DND-41 (cell line): Measurements from ENCODE around the gene ZKSCAN2.

Experiments
- ATAC-seq: fragments of 200-7000 bp; cut with Tn5 transposase; 3 replicates; pipeline ENCODE4 v1.9.1; 2021; ENCODE audit warnings: low read depth; ENCODE audit not compliant: insufficient read depth
- DNase-seq: peaks from one replicate; pipeline ENCODE4 v3.0.0-alpha.2; 2020
- H2AFZ ChIP-seq: 2 replicates; pipeline ENCODE4 v1.6.0; 2012; ENCODE audit warnings: low read depth, low read length
- H3K27ac ChIP-seq: 2 replicates; pipeline ENCODE4 v1.5.1; 2012; ENCODE audit warnings: low read length, inconsistent platforms
- H3K27me3 ChIP-seq: fragments of 200-600 bp; sonication (generic); 2 replicates; pipeline ENCODE4 v1.6.0; 2012; ENCODE audit warnings: low read length, mild to moderate bottlenecking, inconsistent platforms; ENCODE audit not compliant: insufficient read depth, poor library complexity
- H3K36me3 ChIP-seq: 2 replicates; pipeline ENCODE4 v1.5.1; 2012; ENCODE audit warnings: low read length, inconsistent platforms; ENCODE audit not compliant: insufficient read depth
- H3K4me1 ChIP-seq: 2 replicates; pipeline ENCODE4 v1.5.1; 2012; ENCODE audit warnings: mild to moderate bottlenecking, low read length; ENCODE audit not compliant: insufficient read depth
- H3K4me2 ChIP-seq: 2 replicates; pipeline ENCODE4 v1.6.0; 2012; ENCODE audit warnings: mild to moderate bottlenecking, moderate library complexity, low read length, inconsistent platforms; ENCODE audit not compliant: insufficient read depth
- H3K4me3 ChIP-seq, 2 experiments: fragments of 200-600 bp in 1 of 2; shearing (Covaris generic) in 1 of 2; 2 replicates each; pipeline ENCODE4 v1.5.1; 2012 to 2016; ENCODE audit warnings: inconsistent platforms in 2 of 2, low read length in 2 of 2, mild to moderate bottlenecking in 2 of 2, low read depth in 1 of 2, moderate library complexity in 1 of 2
- H3K79me2 ChIP-seq: 2 replicates; pipeline ENCODE4 v1.6.0; 2012; ENCODE audit warnings: low read length, inconsistent platforms; ENCODE audit not compliant: insufficient read depth
- H3K9ac ChIP-seq: 2 replicates; pipeline ENCODE4 v1.6.0; 2012; ENCODE audit warnings: low read depth, mild to moderate bottlenecking, inconsistent platforms, low read length, moderate library complexity
- H3K9me3 ChIP-seq: 2 replicates; pipeline ENCODE4 v1.5.1; 2012; ENCODE audit warnings: low read length, moderate library complexity, mild to moderate bottlenecking, inconsistent platforms; ENCODE audit not compliant: insufficient read depth, severe bottlenecking
- H4K20me1 ChIP-seq: 2 replicates; pipeline ENCODE4 v1.6.0; 2012; ENCODE audit warnings: low read length; ENCODE audit not compliant: insufficient read depth
- CTCF ChIP-seq: IDR thresholded peaks from 2 replicates; pipeline ENCODE4 v1.5.1; 2012; ENCODE audit warnings: borderline replicate concordance, low read length, moderate library complexity, mild to moderate bottlenecking; ENCODE audit not compliant: poor library complexity, severe bottlenecking; ENCODE audit errors: extremely low read depth
- EZH2 ChIP-seq: IDR thresholded peaks from 3 replicates; pipeline ENCODE4 v1.6.1; 2012; ENCODE audit warnings: borderline replicate concordance, low read depth, mild to moderate bottlenecking, moderate library complexity, low read length, inconsistent platforms; ENCODE audit not compliant: severe bottlenecking

Gene ZKSCAN2

GRCh38 chr16:25223964-25224363 is 33.7 kb downstream of the ZKSCAN2 start:
- Histone ChIP-seq H4K20me1 (no peaks in the 10 kb centered on the region), H3K36me3 (no peaks in the 10 kb centered on the region), H3K27ac (no peak overlapping the region), H3K27me3 (no peaks in the 10 kb centered on the region), H3K9ac (no peak overlapping the region), H3K4me1 (peaks cover 6% of the 10 kb centered on the region; the same call in 1 of the 2 replicates), H2AFZ (no peak overlapping the region), H3K79me2 (no peaks in the 10 kb centered on the region), H3K4me2 (no peak overlapping the region), H3K9me3 (no peaks in the 10 kb centered on the region), H3K4me3 (no peak overlapping the region)
- TF ChIP-seq EZH2 (no peak), CTCF (no peak)
- ATAC-seq: no peak
- DNase-seq: no peak

DNA sequence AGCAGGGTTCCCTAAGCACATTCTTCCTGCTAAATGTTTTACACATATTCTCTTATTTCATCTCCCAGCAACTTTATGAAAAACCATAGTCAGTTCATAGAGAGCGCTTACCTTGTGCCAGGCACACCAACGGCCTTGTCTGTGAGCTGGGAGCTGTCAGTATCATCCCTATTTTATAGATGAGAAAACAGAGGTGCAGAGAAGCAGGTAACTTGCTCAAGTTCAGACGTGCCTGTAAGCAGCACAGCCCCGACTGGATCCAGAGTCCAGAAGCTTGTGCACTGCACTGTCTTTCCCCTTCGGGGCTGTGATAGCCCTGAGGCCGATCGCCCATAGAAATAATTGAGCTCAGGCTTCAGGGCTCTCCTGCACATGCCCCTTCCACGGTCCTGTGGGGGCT is 34.7 kb downstream of the ZKSCAN2 start:
- Histone ChIP-seq H3K36me3 (no peaks in the 10 kb centered on the region), H4K20me1 (no peaks in the 10 kb centered on the region), H2AFZ (no peak overlapping the region), H3K4me3 (no peak overlapping the region), H3K79me2 (no peaks in the 10 kb centered on the region), H3K27me3 (no peaks in the 10 kb centered on the region), H3K9me3 (no peaks in the 10 kb centered on the region), H3K27ac (no peak overlapping the region), H3K4me2 (no peak overlapping the region), H3K4me1 (peaks cover 6% of the 10 kb centered on the region; the same call in 1 of the 2 replicates), H3K9ac (no peak overlapping the region)
- TF ChIP-seq CTCF (no peak), EZH2 (no peak)
- DNase-seq (no peak), ATAC-seq (no peak)

DNA sequence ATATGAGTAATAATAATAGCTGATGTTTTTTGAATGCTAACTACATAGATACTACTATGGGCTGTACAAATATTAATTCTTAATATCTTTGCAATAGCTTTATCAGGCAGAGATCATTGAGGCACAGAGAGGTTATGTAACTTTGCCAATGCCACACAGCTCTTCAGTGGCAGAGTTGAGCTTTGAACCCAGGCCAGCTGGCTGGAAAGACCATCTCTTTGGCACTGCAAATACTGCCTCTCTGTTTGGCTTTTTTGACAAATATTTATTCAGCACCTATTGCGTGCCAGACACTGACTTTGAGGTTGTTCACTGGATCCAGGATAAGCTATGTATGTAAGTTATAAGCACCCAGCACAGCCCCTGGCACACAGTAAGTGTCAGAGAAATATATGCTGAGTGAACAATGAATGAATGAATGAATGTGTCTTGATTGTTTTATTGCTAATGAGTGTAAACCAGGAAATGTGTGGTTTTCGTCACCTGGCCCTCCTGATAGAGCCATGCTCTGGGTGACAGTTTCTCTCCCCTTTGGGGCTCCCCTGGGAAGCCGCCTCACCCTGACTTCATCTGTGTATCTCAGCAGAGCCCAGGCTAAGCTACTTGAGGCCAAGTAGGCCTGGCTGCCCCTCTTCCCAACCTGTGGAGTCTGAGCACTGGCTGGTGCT is 38.4 kb downstream of the ZKSCAN2 start:
- Histone ChIP-seq H3K27ac (no peak overlapping the region), H3K9ac (no peak overlapping the region), H3K4me3 (no peak overlapping the region), H3K9me3 (no peaks in the 10 kb centered on the region), H3K27me3 (no peaks in the 10 kb centered on the region), H3K79me2 (no peaks in the 10 kb centered on the region), H3K4me1 (no peaks in the 10 kb centered on the region), H3K36me3 (no peaks in the 10 kb centered on the region), H3K4me2 (no peak overlapping the region), H4K20me1 (no peaks in the 10 kb centered on the region), H2AFZ (no peak overlapping the region)
- ATAC-seq (no peak), DNase-seq (no peak)
- TF ChIP-seq CTCF: no peak
- no peak for TF ChIP-seq EZH2
